Raji (cell line): ENCODE measurements around the gene TBL2.

ENCODE experiments used
- POLR2A ChIP-seq: IDR thresholded peaks from 2 replicates; pipeline ENCODE4 v1.6.1; 2011; ENCODE audit warnings: low read depth, low read length, control low read depth; ENCODE audit not compliant: insufficient read depth

TBL2 gene

GRCh38 chr7:73582664-73583202, 4.4 kb upstream of the TBL2 start:
- no peak for TF ChIP-seq POLR2A

- TF ChIP-seq POLR2A: no peak
These were observed 595 bp downstream of the TBL2 start for GRCh38 chr7:73577627-73578341.

GRCh38 chr7:73573791-73574190, 4.6 kb downstream of the TBL2 start:
- no peak for TF ChIP-seq POLR2A

GRCh38 chr7:73573276-73573675, 5.1 kb downstream of the TBL2 start:
- no peak for TF ChIP-seq POLR2A

- no peak for TF ChIP-seq POLR2A
These were observed 5.6 kb downstream of the TBL2 start for GRCh38 chr7:73572767-73573186.

- no peak for TF ChIP-seq POLR2A
These were observed 7.4 kb downstream of the TBL2 start for GRCh38 chr7:73570977-73571376.

- no peak for TF ChIP-seq POLR2A
These were observed 7.9 kb downstream of the TBL2 start for GRCh38 chr7:73570521-73570920.

GRCh38 chr7:73569042-73569608, 9.3 kb downstream of the TBL2 start:
- TF ChIP-seq POLR2A: no peak

- no peak for TF ChIP-seq POLR2A
These were observed 10.3 kb downstream of the TBL2 start for GRCh38 chr7:73567846-73568685.

- TF ChIP-seq POLR2A: no peak
These were observed 11.2 kb downstream of the TBL2 start for GRCh38 chr7:73567140-73567539.

- TF ChIP-seq POLR2A: no peak
These were observed 12.6 kb downstream of the TBL2 start for GRCh38 chr7:73565675-73566340.

GRCh38 chr7:73560109-73560835, 18.1 kb downstream of the TBL2 start:
- TF ChIP-seq POLR2A: no peak

GRCh38 chr7:73557397-73558257, 20.8 kb downstream of the TBL2 start, which contains the start of gene BCL7B:
Gene BCL7B (minus strand): TSS chr7:73557690. CDS start chr7:73557578, 112 bp downstream.
- TF ChIP-seq POLR2A: peak; percentile 31

GRCh38 chr7:73557108-73557396, 21.3 kb downstream of the TBL2 start:
- no peak for TF ChIP-seq POLR2A
